IPS DF 19.7 (cell line): ENCODE measurements around the gene HARBI1.

Experiments
- DNase-seq: peaks from one replicate; pipeline ENCODE4 v3.0.0-alpha.2; 2013; ENCODE audit warnings: low read depth, low spot score

The HARBI1 gene

DNA sequence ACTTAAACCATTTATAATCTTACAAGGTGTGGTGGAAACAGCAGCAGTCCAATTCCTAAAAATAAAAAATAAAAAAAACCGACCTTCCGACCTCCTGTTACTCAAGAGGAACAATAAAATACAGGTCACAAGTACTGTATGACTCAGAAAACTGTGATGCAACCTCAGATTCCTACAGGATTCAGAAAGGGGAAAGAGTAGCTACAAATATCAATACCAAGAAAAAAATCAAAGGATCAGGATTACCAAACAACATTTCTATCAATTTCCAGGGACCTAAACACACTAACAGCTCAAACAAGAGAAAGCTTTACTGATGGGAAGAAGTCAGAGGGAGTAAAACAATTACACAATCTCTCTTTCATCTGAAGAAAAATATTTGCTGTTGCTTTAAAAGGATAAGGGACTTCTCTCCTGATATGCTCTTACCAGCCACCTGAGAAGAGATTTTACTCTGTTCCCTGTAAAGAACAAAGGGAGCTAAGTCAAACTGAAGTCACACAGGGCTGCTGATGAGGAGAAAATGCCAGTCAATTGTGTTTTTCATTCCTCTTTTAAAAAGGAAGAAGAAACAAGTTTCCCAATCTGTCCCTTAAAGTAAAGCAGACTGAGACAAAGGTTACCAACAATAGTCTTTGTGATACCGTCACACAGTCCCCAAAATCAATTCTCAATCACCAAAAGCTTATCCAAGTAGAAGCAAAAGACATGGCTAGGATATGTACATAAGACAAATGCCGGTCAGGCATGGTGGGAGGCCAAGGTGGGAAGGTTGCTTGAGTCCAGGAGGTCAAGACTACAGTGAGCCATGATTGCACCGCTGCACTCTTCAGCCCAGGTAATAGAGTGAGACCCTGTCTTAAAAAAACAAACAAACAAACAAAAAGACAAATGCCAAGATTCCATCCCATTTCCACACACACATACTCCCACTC is 62.5 kb downstream of the HARBI1 start:
- no peak for DNase-seq

- no peak for DNase-seq
Observed at GRCh38 chr11:46553814-46554212, 63.2 kb downstream of the HARBI1 start.
